ENCODE data around the gene ZNHIT2.

The ZNHIT2 gene

DNA sequence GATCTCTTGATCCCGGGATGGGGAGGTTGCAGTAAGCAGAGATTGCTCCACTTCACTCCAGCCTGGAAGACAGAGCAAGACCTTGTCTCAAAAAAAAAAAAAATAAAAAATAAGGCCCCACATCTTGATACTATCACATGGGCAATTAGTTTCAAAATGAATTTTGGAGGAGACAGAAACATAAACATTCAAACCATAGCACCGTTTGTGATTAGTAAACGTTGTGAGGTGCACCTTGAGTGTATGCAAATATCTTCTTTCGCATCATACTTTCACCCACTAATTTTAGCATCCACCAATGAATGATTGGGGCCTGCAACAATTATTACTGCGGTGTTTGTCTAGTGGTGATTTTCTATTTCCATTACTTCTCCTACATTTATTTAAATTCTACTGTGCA is 41.5 kb upstream of the ZNHIT2 start:
- no peak for TF ChIP-seq CEBPB (IDR thresholded peaks at IDR 0.05)

DNA sequence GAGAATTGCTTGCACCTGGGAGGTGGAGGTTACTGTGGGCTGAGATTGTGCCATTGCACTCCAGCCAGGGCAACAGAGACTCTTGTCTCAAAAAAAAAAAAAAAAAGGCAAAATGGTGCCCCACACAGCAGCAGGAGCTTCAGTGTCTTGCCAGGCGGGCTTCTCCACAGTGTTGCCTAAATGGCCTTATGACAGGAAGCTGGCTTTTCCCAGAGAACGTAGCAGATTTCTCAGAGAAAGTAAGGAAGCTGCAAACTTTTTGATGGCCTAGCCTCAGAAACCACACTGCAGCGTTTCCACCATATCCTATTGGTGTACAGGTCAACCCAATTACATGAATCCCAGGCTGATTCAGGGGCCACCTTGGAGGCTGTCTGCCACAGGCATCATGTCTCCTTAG is 39.8 kb upstream of the ZNHIT2 start:
- TF ChIP-seq, protein P1, sequence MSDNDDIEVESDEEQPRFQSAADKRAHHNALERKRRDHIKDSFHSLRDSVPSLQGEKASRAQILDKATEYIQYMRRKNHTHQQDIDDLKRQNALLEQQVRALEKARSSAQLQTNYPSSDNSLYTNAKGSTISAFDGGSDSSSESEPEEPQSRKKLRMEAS (IDR thresholded peaks at IDR 0.05), result no peak
- TF ChIP-seq TCF12 (IDR thresholded peaks at IDR 0.05; ENCODE audit: low read depth), result no peak
- TF ChIP-seq, protein P2, sequence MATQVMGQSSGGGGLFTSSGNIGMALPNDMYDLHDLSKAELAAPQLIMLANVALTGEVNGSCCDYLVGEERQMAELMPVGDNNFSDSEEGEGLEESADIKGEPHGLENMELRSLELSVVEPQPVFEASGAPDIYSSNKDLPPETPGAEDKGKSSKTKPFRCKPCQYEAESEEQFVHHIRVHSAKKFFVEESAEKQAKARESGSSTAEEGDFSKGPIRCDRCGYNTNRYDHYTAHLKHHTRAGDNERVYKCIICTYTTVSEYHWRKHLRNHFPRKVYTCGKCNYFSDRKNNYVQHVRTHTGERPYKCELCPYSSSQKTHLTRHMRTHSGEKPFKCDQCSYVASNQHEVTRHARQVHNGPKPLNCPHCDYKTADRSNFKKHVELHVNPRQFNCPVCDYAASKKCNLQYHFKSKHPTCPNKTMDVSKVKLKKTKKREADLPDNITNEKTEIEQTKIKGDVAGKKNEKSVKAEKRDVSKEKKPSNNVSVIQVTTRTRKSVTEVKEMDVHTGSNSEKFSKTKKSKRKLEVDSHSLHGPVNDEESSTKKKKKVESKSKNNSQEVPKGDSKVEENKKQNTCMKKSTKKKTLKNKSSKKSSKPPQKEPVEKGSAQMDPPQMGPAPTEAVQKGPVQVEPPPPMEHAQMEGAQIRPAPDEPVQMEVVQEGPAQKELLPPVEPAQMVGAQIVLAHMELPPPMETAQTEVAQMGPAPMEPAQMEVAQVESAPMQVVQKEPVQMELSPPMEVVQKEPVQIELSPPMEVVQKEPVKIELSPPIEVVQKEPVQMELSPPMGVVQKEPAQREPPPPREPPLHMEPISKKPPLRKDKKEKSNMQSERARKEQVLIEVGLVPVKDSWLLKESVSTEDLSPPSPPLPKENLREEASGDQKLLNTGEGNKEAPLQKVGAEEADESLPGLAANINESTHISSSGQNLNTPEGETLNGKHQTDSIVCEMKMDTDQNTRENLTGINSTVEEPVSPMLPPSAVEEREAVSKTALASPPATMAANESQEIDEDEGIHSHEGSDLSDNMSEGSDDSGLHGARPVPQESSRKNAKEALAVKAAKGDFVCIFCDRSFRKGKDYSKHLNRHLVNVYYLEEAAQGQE (IDR thresholded peaks at IDR 0.05; ENCODE audit: low read depth), result no peak
- no peak for TF ChIP-seq RAD21 (IDR thresholded peaks at IDR 0.05; ENCODE audit: low read depth)

DNA sequence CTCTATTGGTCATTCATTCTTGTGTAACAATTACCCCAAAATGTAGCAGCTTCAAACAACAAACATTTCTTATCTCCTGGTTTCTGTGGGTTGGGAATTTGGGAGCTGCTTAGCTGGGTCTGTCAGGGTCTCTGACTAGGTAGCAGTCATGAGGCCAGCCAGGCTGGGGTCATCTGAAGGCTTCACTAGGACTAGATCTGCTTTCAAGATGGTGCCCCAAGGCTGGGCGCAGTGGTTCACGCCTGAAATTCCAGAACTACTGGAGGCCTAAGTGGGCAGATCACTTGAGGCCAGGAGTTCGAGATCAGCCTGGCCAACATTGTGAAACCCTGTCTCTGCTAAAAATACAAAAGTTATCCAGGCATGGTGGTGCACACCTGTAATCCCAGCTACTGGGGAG is 39.4 kb upstream of the ZNHIT2 start:
- TF ChIP-seq TCF12 (IDR thresholded peaks at IDR 0.05; ENCODE audit: low read depth), result no peak
- no peak for TF ChIP-seq NFIC (IDR thresholded peaks at IDR 0.05)

DNA sequence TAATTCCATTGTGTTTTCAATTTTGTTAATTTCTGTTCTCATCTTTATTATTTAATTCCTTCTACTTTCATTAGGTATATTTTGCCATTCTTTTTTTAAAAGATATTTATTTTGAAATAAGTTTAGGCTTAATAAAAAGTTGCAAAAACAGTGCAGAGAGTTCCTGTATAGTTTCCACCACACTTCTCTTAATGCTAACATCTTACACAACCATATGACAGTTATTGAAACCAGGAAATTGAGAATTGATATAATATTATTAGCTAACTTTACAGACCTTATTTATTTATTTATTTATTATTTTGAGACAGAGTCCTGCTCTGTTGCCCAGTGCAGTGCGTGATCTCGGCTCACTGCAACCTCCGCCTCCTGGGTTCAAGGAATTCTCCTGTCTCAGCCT is 38.8 kb upstream of the ZNHIT2 start:
- no peak for TF ChIP-seq EGR1 (IDR thresholded peaks at IDR 0.05)
- TF ChIP-seq CREB1 (IDR thresholded peaks at IDR 0.05; ENCODE audit: low read depth), result no peak
- no peak for TF ChIP-seq RAD21 (IDR thresholded peaks at IDR 0.05; ENCODE audit: low read depth)
- no peak for TF ChIP-seq ZBTB7A (IDR thresholded peaks at IDR 0.05; ENCODE audit: low read depth)
- TF ChIP-seq, protein P1 (IDR thresholded peaks at IDR 0.05), result no peak
- TF ChIP-seq, protein P3, sequence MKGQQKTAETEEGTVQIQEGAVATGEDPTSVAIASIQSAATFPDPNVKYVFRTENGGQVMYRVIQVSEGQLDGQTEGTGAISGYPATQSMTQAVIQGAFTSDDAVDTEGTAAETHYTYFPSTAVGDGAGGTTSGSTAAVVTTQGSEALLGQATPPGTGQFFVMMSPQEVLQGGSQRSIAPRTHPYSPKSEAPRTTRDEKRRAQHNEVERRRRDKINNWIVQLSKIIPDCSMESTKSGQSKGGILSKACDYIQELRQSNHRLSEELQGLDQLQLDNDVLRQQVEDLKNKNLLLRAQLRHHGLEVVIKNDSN (IDR thresholded peaks at IDR 0.05), result no peak
- TF ChIP-seq CEBPB (IDR thresholded peaks at IDR 0.05), result no peak
- TF ChIP-seq TEAD4 (IDR thresholded peaks at IDR 0.05), result no peak
- no peak for TF ChIP-seq NFIC (IDR thresholded peaks at IDR 0.05)
- TF ChIP-seq TAF1 (IDR thresholded peaks at IDR 0.05; ENCODE audit: low read depth), result no peak
- no peak for TF ChIP-seq YY1 (IDR thresholded peaks at IDR 0.05; ENCODE audit: low read depth)
- TF ChIP-seq, protein P2 (IDR thresholded peaks at IDR 0.05; ENCODE audit: low read depth), result no peak
- TF ChIP-seq TCF12 (IDR thresholded peaks at IDR 0.05; ENCODE audit: low read depth), result no peak
- no peak for TF ChIP-seq FOXM1 (IDR thresholded peaks at IDR 0.05; ENCODE audit: borderline replicate concordance, low read depth)
- TF ChIP-seq EP300 (IDR thresholded peaks at IDR 0.05; ENCODE audit: borderline replicate concordance), result no peak

DNA sequence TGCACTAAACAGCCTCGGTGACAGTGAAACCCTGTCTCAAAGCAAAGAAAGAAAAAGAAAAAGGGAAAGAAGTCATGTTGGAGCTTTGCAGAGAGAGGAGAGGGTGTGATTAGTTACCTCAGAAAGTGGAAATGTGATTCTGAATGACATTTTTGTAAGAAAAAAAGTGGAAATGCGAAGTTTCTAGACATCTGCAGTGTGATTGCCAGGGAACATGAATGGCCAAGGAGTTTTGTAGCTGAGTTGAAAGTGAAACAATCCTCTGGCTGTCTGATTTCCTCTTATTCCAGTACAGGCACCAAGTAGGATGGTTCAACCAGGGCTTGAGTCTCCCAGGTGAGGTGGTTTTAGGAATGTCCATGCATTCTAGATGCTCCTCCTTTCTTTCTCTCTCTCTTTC is 34.6 kb upstream of the ZNHIT2 start:
- TF ChIP-seq ZBTB7A (IDR thresholded peaks at IDR 0.05; ENCODE audit: low read depth), result no peak
- no peak for TF ChIP-seq TCF12 (IDR thresholded peaks at IDR 0.05; ENCODE audit: low read depth)
- TF ChIP-seq, protein P2 (IDR thresholded peaks at IDR 0.05; ENCODE audit: low read depth), result no peak
- no peak for TF ChIP-seq CREB1 (IDR thresholded peaks at IDR 0.05; ENCODE audit: low read depth)
- TF ChIP-seq RAD21 (IDR thresholded peaks at IDR 0.05; ENCODE audit: low read depth), result no peak
- TF ChIP-seq, protein P3 (IDR thresholded peaks at IDR 0.05), result no peak
- TF ChIP-seq EP300 (IDR thresholded peaks at IDR 0.05; ENCODE audit: borderline replicate concordance), result no peak
- no peak for TF ChIP-seq YY1 (IDR thresholded peaks at IDR 0.05; ENCODE audit: low read depth)
- no peak for TF ChIP-seq NFIC (IDR thresholded peaks at IDR 0.05)
- no peak for TF ChIP-seq TEAD4 (IDR thresholded peaks at IDR 0.05)
- TF ChIP-seq, protein P1 (IDR thresholded peaks at IDR 0.05), result no peak
- no peak for TF ChIP-seq TAF1 (IDR thresholded peaks at IDR 0.05; ENCODE audit: low read depth)
- TF ChIP-seq CEBPB (IDR thresholded peaks at IDR 0.05), result no peak
